Measurements from ENCODE around the gene DDX41. TPM values are rescaled to one million over a fixed set of nuclear protein-coding genes. Genes with fewer than 3 reads are reported as not detected.
A peak's percentile ranks its signal among the peaks of the same experiment; 100 is the strongest.

Gene DDX41
- total RNA-seq, 2 donors from 2014 or later: 53.7 to 138 TPM

DNA sequence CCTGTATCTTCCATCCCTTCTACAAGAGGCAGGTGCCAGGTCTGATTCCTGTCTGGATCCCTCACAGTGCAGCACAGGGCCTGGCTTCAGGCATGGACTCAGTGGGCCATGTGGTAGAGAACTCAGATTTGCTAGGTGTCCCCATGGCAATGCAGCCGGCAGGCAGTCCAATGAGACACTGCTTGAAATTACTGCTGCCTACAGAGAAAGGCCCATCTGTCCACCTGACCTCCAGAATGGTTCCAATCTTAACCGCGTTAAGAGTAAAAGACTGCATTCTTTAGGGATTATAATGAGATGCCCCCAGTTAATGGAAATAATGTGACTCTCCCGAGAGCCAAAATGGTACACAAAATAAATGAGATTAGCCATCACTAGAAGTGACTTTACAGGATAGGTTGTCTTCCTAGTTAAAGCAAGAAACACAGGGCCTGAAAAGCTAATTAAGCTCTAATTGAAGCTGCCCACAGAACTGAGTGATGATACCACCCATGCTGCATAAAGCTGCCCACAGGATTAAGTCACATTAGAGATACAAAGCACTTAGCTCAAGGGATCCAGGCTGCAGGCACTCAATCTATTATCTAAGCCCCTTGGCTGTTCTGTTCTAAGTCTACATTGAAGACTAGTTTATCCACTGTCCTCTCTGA lies 26.2 kb upstream of the DDX41 start:
- H3K27ac ChIP-seq: peak overlapping the region in 1 of 2 donors; percentile 25

DNA sequence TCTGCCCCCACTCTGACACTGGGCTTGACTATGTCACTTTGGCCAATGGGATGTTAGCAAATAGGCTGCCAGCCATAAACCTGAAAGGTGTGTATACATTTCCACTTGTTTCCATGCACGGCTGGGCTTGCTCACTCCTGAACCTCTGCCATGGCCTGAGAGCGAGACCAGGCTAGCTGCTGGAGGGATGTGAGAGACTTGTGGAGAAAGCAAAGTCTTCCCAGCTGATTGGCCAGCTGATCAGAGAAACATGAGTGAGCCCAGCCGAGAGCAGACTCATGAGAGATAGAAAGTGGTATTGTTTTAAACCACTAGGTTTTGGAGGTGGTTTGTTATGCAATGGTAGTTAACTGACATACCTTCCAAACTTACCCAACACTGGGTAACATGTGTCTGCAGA lies 23.7 kb upstream of the DDX41 start:
- Histone ChIP-seq H3K36me3 (peaks cover 8% of the 10 kb centered on the region), H3K27ac (peak overlapping the region; percentile 83 to 88), H3K4me3 (no peak overlapping the region), H3K4me1 (ENCODE audit: control insufficient read depth in 1 of 2, low read depth in 2 of 2) (peaks cover 50 to 92% of the 10 kb centered on the region in 2 donors), H3K9me3 (no peaks in the 10 kb centered on the region), H3K27me3 (replicated peaks; ENCODE audit: insufficient read depth) (no peaks in the 10 kb centered on the region)
- DNase-seq (ENCODE audit: low spot score): no peak
- TF ChIP-seq, protein P1, sequence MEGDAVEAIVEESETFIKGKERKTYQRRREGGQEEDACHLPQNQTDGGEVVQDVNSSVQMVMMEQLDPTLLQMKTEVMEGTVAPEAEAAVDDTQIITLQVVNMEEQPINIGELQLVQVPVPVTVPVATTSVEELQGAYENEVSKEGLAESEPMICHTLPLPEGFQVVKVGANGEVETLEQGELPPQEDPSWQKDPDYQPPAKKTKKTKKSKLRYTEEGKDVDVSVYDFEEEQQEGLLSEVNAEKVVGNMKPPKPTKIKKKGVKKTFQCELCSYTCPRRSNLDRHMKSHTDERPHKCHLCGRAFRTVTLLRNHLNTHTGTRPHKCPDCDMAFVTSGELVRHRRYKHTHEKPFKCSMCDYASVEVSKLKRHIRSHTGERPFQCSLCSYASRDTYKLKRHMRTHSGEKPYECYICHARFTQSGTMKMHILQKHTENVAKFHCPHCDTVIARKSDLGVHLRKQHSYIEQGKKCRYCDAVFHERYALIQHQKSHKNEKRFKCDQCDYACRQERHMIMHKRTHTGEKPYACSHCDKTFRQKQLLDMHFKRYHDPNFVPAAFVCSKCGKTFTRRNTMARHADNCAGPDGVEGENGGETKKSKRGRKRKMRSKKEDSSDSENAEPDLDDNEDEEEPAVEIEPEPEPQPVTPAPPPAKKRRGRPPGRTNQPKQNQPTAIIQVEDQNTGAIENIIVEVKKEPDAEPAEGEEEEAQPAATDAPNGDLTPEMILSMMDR (IDR thresholded peaks at IDR 0.05): no peak
- no peak for ATAC-seq (ENCODE audit: insufficient number of reproducible peaks, low FRiP score, low read depth)

More for the DNA sequence above, 26.2 kb upstream of the DDX41 start:
- H3K4me3 ChIP-seq: no peak overlapping the region
- H3K36me3 ChIP-seq: no peaks in the 10 kb centered on the region
- no peak for DNase-seq (ENCODE audit: low spot score)
- TF ChIP-seq, protein P1 (IDR thresholded peaks at IDR 0.05): no peak
- no peaks in the 10 kb centered on the region for H3K9me3 ChIP-seq
- ATAC-seq (ENCODE audit: insufficient number of reproducible peaks, low FRiP score, low read depth): no peak
- H3K27me3 ChIP-seq (replicated peaks; ENCODE audit: insufficient read depth): no peaks in the 10 kb centered on the region
- H3K4me1 ChIP-seq (ENCODE audit: control insufficient read depth in 1 of 2, low read depth in 2 of 2): peaks cover 46 to 91% of the 10 kb centered on the region in 2 donors

DNA sequence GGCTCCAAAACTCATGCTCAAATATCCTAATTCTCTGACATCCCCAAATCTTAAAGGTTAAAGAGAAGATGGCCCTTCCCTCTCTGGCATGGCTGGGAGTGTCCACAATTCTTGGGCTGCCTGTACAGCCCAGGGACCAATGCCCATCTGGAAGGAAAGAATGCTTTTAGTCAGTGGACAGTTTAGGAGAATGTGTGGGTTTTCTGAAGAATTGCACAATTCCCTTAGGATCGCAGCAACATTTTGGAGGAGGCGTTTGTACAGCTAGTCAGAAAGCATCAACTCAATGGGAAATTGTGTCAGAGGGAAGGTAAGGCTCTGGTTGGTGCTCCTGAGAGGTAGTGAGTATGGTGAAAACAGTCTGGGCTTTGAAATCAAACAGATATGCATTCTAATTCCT lies 22.6 kb upstream of the DDX41 start:
- Histone ChIP-seq H3K4me3 (no peak overlapping the region), H3K4me1 (ENCODE audit: control insufficient read depth in 1 of 2, low read depth in 2 of 2) (peaks cover 51 to 92% of the 10 kb centered on the region in 2 donors), H3K36me3 (peaks cover 15% of the 10 kb centered on the region), H3K9me3 (no peaks in the 10 kb centered on the region), H3K27ac (peak overlapping the region; percentile 83 to 88), H3K27me3 (replicated peaks; ENCODE audit: insufficient read depth) (no peaks in the 10 kb centered on the region)
- DNase-seq (ENCODE audit: low spot score) (no peak), ATAC-seq (ENCODE audit: insufficient number of reproducible peaks, low FRiP score, low read depth) (peak; percentile 41)
- TF ChIP-seq, protein P1 (IDR thresholded peaks at IDR 0.05): no peak

DNA sequence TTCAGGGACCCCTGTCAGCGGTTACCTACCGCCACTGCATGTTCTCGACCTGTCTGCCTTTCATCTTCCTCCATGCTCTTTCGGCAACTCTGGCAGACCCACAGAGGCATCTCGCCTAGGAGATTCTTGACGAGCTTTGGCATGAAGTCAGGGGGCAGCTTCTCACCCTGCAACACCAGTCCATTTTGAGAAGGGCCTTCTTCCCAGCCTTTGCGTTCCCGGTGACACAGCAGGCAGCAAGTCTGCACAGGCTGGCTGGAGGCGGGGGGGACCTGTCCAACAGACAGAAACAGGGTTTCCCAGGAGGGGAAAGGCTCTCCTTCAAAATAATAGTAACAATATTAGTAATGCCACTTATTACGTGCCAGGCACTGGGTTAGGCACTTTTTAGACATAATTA lies 22.1 kb upstream of the DDX41 start:
- peaks cover 46 to 92% of the 10 kb centered on the region in 2 donors for H3K4me1 ChIP-seq (ENCODE audit: control insufficient read depth in 1 of 2, low read depth in 2 of 2)
- H3K36me3 ChIP-seq: peaks cover 18% of the 10 kb centered on the region
- peak overlapping the region; percentile 83 to 88 for H3K27ac ChIP-seq
- no peak for DNase-seq (ENCODE audit: low spot score)
- no peaks in the 10 kb centered on the region for H3K27me3 ChIP-seq (replicated peaks; ENCODE audit: insufficient read depth)
- ATAC-seq (ENCODE audit: insufficient number of reproducible peaks, low FRiP score, low read depth): no peak
- no peak overlapping the region for H3K4me3 ChIP-seq
- TF ChIP-seq, protein P1 (IDR thresholded peaks at IDR 0.05): no peak
- no peaks in the 10 kb centered on the region for H3K9me3 ChIP-seq

DNA sequence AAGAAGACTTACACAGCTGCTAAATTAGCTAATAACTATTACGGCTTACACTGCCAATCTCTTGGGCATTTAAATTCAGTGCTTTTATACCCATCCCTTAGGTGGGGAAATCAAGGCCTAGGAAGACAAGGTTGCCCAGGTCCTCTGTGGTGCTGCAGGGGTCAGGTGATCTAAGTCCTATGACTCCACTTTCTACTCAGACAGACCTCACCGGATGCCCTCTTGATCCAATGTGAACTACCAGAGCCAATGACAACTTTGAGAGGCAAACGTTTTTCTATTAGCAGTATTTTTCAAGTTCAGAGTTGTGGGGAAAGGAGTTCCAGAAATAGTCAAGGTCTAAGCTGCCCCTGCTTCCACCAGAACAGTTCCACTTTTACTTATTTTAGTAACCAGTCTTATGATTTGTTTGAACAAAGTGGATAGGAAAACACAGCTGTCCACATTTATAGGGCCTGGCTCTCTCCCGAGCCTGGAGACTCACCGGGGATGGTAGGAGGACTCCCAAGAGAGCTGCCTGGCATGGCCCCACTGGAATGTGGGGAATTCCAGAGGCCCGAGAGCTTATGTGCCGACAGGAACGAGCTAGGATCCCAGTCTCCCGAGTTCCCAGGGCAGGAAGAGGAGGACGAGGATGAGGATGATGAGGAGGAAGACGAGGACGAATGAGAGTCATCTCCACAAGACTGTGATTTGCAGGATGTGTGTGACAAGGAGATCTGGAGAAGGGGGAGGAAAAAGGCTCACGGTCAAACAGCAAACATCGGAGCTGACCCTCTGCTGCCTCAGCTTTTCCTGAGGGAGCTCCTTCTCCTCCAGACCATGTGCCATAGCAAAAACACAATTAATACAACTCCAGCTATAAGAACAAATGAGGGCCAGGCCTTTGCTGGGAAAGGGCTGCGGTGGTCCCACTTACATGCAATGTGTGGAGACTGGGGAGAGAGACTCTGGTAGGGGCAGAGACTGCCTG lies 20.9 kb upstream of the DDX41 start:
- DNase-seq (ENCODE audit: low spot score) (peak; percentile 41), ATAC-seq (ENCODE audit: insufficient number of reproducible peaks, low FRiP score, low read depth) (peak; percentile 74)
- TF ChIP-seq, protein P1 (IDR thresholded peaks at IDR 0.05): no peak
- Histone ChIP-seq H3K4me3 (peak overlapping the region; percentile 51), H3K4me1 (ENCODE audit: control insufficient read depth in 1 of 2, low read depth in 2 of 2) (peaks cover 44 to 80% of the 10 kb centered on the region in 2 donors), H3K9me3 (no peaks in the 10 kb centered on the region), H3K36me3 (peaks cover 23% of the 10 kb centered on the region), H3K27ac (peak overlapping the region; percentile 83 to 88), H3K27me3 (replicated peaks; ENCODE audit: insufficient read depth) (no peaks in the 10 kb centered on the region)
